ENCODE measurements around the gene FKBP2.

Gene FKBP2

GRCh38 chr11:64264371-64264852 is 23.5 kb downstream of the FKBP2 start:
- no peak for DNase-seq (ENCODE audit: low read depth)

- DNase-seq (ENCODE audit: low read depth), result no peak
Measured at GRCh38 chr11:64265176-64266160, 24.6 kb downstream of the FKBP2 start.

GRCh38 chr11:64266339-64266738 is 25.4 kb downstream of the FKBP2 start:
- DNase-seq (ENCODE audit: low read depth), result no peak

GRCh38 chr11:64267207-64267945 is 26.5 kb downstream of the FKBP2 start:
- DNase-seq (ENCODE audit: low read depth), result no peak

GRCh38 chr11:64268025-64268892 is 27.4 kb downstream of the FKBP2 start:
- no peak for DNase-seq (ENCODE audit: low read depth)

- DNase-seq (ENCODE audit: low read depth), result no peak
Measured at GRCh38 chr11:64268893-64269539, 28.1 kb downstream of the FKBP2 start.

GRCh38 chr11:64269540-64270220 is 28.8 kb downstream of the FKBP2 start:
- DNase-seq (ENCODE audit: low read depth), result peak; percentile 96

GRCh38 chr11:64275031-64275800 is 34.3 kb downstream of the FKBP2 start:
- DNase-seq (ENCODE audit: low read depth), result no peak

- no peak for DNase-seq (ENCODE audit: low read depth)
Measured at GRCh38 chr11:64275841-64276240, 34.9 kb downstream of the FKBP2 start.

GRCh38 chr11:64276653-64277431 is 35.9 kb downstream of the FKBP2 start:
- no peak for DNase-seq (ENCODE audit: low read depth)

GRCh38 chr11:64278576-64279190 is 37.8 kb downstream of the FKBP2 start:
- no peak for DNase-seq (ENCODE audit: low read depth)

GRCh38 chr11:64281957-64282770 is 41.3 kb downstream of the FKBP2 start:
- no peak for DNase-seq (ENCODE audit: low read depth)

- DNase-seq (ENCODE audit: low read depth), result no peak
Measured at GRCh38 chr11:64283092-64283491, 42.2 kb downstream of the FKBP2 start.

- peak; percentile 89 for DNase-seq (ENCODE audit: low read depth)
Measured at GRCh38 chr11:64284048-64284961, 43.4 kb downstream of the FKBP2 start, which contains the start of gene BAD. Gene BAD, minus strand, starts transcription at chr11:64284665. Its CDS starts 297 bp downstream, at chr11:64284368.

- peak; percentile 89 for DNase-seq (ENCODE audit: low read depth)
Measured at GRCh38 chr11:64284962-64285884, 44.3 kb downstream of the FKBP2 start, which contains the start of gene GPR137. Gene GPR137, plus strand, starts transcription at chr11:64285848. Its CDS starts 677 bp downstream, at chr11:64286525.

Data from activated gamma-delta T cell treated with anti-CD3 and anti-CD28 coated beads, Interleukin-2, amount 50 U/mL, for 16 hours (primary cell).